ENCODE data around the gene NELFA. TPM values are rescaled to one million over a fixed set of nuclear protein-coding genes. Genes with fewer than 3 reads are reported as not detected.

The NELFA gene
- total RNA-seq, 1 experiment from 2014 or later: 58.3 TPM

DNA sequence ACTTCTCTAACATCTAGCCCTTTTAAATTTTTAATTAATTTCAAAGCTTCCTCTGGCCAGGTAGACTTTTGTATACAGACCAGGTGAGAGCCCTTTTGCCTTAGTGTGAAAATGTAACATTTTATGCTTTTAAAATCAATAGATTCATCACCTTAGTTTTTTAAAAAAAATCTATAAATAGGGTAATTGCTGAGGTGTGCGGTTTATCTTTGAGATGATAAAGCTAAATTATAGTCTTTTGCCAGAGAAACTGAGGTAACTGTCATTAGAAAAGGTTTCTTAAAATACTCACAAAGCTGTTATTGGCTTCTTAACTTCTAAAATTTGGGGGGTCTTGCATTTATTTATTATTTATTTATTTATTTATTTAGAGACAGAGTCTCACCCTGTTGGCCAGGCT is 62.9 kb downstream of the NELFA start:
- ChIA-PET CTCF (no interaction called here), POLR2A (ENCODE audit: low non-redundant PET) (no interaction called here)
- TF ChIP-seq CTCF (conservative IDR thresholded peaks at IDR 0.05; ENCODE audit: low read depth, low read length) (no peak), EZH2 (IDR thresholded peaks at IDR 0.05; ENCODE audit: borderline replicate concordance, low read depth, low read length, poor library complexity, severe bottlenecking) (no peak)

GRCh38 chr4:1945124-1945895 is 63.5 kb downstream of the NELFA start:
- no peak overlapping the region for H3K4me3 ChIP-seq (ENCODE audit: low read depth, low read length, poor library complexity, severe bottlenecking)
- DNase-seq (ENCODE audit: low spot score): no peak
- no peaks in the 10 kb centered on the region for H3K9me3 ChIP-seq (ENCODE audit: low read depth, low read length, poor library complexity, severe bottlenecking)
- TF ChIP-seq EZH2 (IDR thresholded peaks at IDR 0.05; ENCODE audit: borderline replicate concordance, low read depth, low read length, poor library complexity, severe bottlenecking) (no peak), CTCF (conservative IDR thresholded peaks at IDR 0.05; ENCODE audit: low read depth, low read length) (no peak)
- no TSS peak for BruUV-seq (replicated peaks)
- no peaks in the 10 kb centered on the region for H3K27me3 ChIP-seq (replicated peaks; ENCODE audit: insufficient read depth, low read depth, low read length, poor library complexity)
- CTCF ChIA-PET: no interaction called here
- no peak overlapping the region for H3K27ac ChIP-seq (ENCODE audit: low read depth, low read length, poor library complexity, severe bottlenecking)
- POLR2A ChIA-PET (ENCODE audit: low non-redundant PET): no interaction called here
- H3K36me3 ChIP-seq (ENCODE audit: insufficient read depth, low read length, poor library complexity, severe bottlenecking): peaks cover 77% of the 10 kb centered on the region
- no peaks in the 10 kb centered on the region for H3K4me1 ChIP-seq (ENCODE audit: insufficient read depth, low read length, poor library complexity, severe bottlenecking)
- intact Hi-C loops (cut with micrococcal nuclease; ENCODE audit: unreplicated experiment): no loop called here

More for the DNA sequence above, 62.9 kb downstream of the NELFA start:
- no peaks in the 10 kb centered on the region for H3K4me1 ChIP-seq (ENCODE audit: insufficient read depth, low read length, poor library complexity, severe bottlenecking)
- H3K36me3 ChIP-seq (ENCODE audit: insufficient read depth, low read length, poor library complexity, severe bottlenecking): peaks cover 77% of the 10 kb centered on the region
- no peaks in the 10 kb centered on the region for H3K27me3 ChIP-seq (replicated peaks; ENCODE audit: insufficient read depth, low read depth, low read length, poor library complexity)
- no peaks in the 10 kb centered on the region for H3K9me3 ChIP-seq (ENCODE audit: low read depth, low read length, poor library complexity, severe bottlenecking)
- intact Hi-C loops (cut with micrococcal nuclease; ENCODE audit: unreplicated experiment): no loop called here
- H3K4me3 ChIP-seq (ENCODE audit: low read depth, low read length, poor library complexity, severe bottlenecking): no peak overlapping the region
- BruUV-seq (replicated peaks): no TSS peak
- no peak for DNase-seq (ENCODE audit: low spot score)
- no peak overlapping the region for H3K27ac ChIP-seq (ENCODE audit: low read depth, low read length, poor library complexity, severe bottlenecking)

GRCh38 chr4:1943928-1944327 is 64.8 kb downstream of the NELFA start:
- intact Hi-C loops (cut with micrococcal nuclease; ENCODE audit: unreplicated experiment): no loop called here
- no TSS peak for BruUV-seq (replicated peaks)
- Histone ChIP-seq H3K4me3 (ENCODE audit: low read depth, low read length, poor library complexity, severe bottlenecking) (no peak overlapping the region), H3K27ac (ENCODE audit: low read depth, low read length, poor library complexity, severe bottlenecking) (no peak overlapping the region), H3K36me3 (ENCODE audit: insufficient read depth, low read length, poor library complexity, severe bottlenecking) (peaks cover 81% of the 10 kb centered on the region), H3K9me3 (ENCODE audit: low read depth, low read length, poor library complexity, severe bottlenecking) (no peaks in the 10 kb centered on the region), H3K4me1 (ENCODE audit: insufficient read depth, low read length, poor library complexity, severe bottlenecking) (peaks cover 3% of the 10 kb centered on the region), H3K27me3 (replicated peaks; ENCODE audit: insufficient read depth, low read depth, low read length, poor library complexity) (no peaks in the 10 kb centered on the region)
- TF ChIP-seq EZH2 (IDR thresholded peaks at IDR 0.05; ENCODE audit: borderline replicate concordance, low read depth, low read length, poor library complexity, severe bottlenecking): no peak
- POLR2A ChIA-PET (ENCODE audit: low non-redundant PET): no interaction called here
- CTCF ChIA-PET: no interaction called here
- DNase-seq (ENCODE audit: low spot score): no peak

DNA sequence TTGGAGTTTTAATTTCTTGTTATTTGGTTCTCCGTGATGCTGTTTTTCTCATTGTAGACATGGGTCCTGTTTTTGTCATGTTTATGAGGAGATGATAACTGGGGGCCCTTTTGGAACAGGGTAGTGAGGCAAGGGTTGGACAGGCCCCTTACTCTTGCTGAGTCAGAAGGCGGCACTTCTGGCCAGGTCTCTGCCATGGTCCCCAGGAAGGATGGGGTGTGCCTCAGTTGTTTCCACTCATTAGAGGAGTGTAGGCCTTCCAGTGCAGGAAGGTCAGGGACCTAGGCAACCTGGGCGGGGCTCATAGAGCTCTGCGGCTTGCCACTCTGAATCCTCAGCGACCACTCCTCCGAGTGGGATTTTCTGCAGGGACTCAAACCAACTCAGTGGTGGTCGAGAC is 68.2 kb downstream of the NELFA start:
- intact Hi-C loops (cut with micrococcal nuclease; ENCODE audit: unreplicated experiment): no loop called here

More for the DNA sequence above, 68.2 kb downstream of the NELFA start:
- no peak for TF ChIP-seq CTCF (conservative IDR thresholded peaks at IDR 0.05; ENCODE audit: low read depth, low read length)
- TF ChIP-seq EZH2 (IDR thresholded peaks at IDR 0.05; ENCODE audit: borderline replicate concordance, low read depth, low read length, poor library complexity, severe bottlenecking): no peak
- Histone ChIP-seq H3K27ac (ENCODE audit: low read depth, low read length, poor library complexity, severe bottlenecking) (no peak overlapping the region), H3K4me1 (ENCODE audit: insufficient read depth, low read length, poor library complexity, severe bottlenecking) (peaks cover 3% of the 10 kb centered on the region), H3K4me3 (ENCODE audit: low read depth, low read length, poor library complexity, severe bottlenecking) (no peak overlapping the region), H3K27me3 (replicated peaks; ENCODE audit: insufficient read depth, low read depth, low read length, poor library complexity) (no peaks in the 10 kb centered on the region), H3K9me3 (ENCODE audit: low read depth, low read length, poor library complexity, severe bottlenecking) (no peaks in the 10 kb centered on the region), H3K36me3 (ENCODE audit: insufficient read depth, low read length, poor library complexity, severe bottlenecking) (peaks cover 92% of the 10 kb centered on the region)
- CTCF ChIA-PET: no interaction called here
- POLR2A ChIA-PET (ENCODE audit: low non-redundant PET): no interaction called here
- BruUV-seq (replicated peaks): no TSS peak
- no peak for DNase-seq (ENCODE audit: low spot score)
